Stimulated activated CD8-positive, alpha-beta memory T cell treated with anti-CD3 and anti-CD28 coated beads, Interleukin-15, amount 100 ng/mL, for 1 hour (primary cell): ENCODE results near the gene TMEM18.

Source experiments
- DNase-seq: peaks from one replicate; pipeline ENCODE4 v3.0.0-alpha.2; 2020; ENCODE audit warnings: low read depth

Gene TMEM18

DNA sequence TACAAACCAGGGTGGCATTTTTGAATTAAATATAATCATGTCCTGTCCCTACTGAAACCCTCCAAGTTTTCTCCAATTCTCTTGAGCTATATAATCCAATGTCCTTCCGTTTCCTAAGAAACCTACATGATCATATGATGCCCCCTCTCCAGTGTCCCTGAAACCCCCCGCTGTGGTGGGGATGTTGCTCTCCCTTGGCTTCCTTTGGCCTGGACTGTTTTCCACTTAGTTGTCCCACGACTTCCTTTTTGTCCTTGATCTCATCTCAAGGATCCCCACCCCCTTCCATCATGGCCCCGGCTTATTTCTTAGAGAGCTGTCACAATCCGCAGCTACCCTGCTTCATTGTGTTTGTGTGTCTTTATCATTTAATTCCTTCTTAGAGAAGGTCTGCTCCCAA is 43.8 kb downstream of the TMEM18 start:
- no peak for DNase-seq

DNA sequence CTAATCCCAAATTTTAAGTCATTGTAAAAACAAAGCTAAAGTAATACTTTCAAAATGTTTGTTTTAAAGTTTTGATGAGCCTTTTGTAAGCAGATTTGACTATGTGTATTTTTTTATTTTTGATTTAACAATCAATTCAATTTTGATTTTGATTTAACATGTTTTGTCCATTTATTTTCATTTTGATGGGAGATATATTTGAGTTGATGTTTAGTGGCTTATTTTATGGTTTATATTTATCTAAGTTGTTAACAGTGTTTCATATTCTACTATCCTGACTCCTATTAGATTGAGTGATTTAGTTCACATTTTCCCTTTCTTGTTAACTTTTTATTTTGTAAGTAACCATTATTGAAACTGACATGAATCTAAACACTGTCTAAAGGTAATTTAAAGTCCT is 44.7 kb downstream of the TMEM18 start:
- DNase-seq = no peak

DNA sequence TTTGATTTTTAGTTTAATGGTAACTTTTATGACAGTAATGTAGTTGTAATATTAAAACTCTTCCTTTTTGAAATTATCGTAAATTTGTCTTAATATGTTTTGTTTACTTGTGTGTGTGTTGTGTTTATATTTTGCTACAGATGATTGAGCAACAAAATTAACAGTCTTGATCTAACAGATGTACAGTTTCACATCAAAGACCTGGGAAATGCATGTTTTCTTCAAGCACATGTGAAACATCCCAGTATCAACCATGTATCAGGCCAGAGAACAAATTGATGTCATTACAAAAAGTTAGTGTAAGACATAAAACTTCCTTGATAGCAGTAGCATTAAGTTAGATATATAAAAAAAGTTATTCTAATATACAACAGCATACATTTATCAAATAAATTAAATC is 45.5 kb downstream of the TMEM18 start:
- DNase-seq = no peak

DNA sequence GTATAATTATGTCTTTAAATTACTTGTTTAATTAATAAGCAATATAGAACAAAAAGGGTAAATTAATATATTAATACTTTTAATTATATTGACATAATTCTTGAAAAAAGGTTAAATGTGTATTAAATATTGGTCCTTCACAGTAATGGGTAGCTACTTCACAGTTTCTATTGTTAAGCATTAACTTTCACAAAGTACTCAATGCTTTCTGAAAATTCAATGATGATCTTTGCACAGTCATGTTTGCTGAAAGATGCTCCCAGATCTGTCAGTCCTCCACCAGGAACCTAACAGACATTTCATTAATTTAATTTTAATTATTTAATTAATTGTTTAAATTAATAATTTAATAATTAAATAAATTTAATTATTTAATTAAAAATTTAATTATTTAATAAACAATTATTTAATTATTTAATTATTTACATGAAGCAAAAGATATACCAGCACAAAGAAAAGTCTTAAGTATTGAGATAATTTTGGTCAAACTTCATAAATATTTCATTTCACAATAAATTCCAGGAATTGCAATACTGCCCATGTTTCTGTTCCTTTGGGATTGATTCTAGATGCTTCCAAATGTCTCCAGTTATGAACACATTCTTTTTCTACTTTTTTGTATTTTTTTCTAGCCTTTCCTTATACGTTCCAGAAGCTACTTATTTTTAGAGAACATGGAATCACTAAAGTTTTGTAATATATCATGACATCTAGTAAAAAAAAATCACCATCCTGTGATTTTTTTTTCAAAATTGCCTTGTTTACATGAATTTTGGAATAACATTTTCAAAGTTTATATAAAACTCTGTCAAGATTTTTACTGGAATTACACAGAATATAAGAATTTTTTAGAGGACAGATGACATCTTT is 46.5 kb downstream of the TMEM18 start:
- DNase-seq = no peak

DNA sequence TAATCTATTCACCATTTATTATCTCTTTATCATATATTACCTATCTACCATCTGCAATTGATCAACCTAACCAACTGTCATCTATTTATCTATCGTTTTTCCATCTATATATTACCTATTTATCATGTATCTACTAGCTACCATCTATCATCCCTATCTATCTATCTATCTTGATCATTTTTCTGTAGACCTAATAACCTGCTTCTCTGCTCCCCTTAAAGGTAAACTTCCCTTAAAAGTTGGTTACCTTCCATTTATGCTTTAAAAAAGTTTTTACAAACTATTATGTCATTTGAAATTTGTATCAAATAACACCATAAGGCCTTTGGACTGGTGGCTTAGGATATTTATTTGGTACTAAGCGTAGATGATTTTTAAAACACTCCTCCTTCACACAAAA is 47.2 kb downstream of the TMEM18 start:
- no peak for DNase-seq

DNA sequence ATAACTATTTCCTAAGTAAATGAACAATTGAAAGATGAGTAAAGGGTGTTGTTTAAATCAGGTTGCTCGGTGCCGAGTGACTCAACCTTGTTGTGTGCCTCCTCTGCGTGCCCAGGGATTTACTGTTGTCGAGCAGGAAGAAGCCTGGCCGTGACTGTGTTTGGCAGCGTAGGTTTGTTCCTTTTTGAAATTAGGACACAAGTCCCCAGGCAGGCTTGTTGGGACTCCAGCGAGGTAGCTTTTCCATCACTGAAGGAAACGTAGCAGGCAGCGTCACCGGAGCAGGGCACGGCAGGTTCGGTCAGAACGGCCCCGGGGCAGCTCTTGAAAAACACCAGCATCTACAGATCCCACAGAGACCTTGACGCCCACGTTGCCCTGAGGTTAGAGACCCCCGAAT is 48.6 kb downstream of the TMEM18 start:
- no peak for DNase-seq

DNA sequence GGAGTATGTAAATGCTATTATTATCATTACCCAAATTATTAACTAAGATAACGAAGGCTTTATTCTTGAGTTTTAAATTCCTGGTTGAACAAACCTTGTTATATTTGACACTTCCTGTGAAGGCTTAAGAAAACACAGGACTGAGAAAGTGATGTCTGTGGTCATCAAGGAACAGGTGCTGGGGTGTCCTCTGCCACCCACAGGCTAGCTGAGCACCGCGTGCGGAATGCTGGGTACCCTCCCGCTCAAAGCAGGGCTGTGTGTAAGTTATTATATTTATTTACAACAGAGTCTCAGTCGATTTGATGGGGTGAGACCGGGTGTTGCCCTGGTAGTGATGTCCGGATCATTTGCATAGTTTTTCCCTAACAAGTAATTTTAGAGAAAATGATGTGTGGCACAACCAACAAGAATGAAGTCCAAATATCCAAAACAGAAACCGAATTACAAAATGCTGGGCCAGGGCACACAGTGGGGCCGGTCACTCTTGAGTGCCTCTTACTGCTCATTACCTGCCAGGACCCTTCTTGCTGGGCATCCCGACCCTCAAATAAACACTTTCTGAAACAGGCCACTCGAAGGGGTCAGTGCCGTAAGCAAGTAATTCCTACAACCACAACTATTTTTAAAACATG is 49.2 kb downstream of the TMEM18 start:
- no peak for DNase-seq

DNA sequence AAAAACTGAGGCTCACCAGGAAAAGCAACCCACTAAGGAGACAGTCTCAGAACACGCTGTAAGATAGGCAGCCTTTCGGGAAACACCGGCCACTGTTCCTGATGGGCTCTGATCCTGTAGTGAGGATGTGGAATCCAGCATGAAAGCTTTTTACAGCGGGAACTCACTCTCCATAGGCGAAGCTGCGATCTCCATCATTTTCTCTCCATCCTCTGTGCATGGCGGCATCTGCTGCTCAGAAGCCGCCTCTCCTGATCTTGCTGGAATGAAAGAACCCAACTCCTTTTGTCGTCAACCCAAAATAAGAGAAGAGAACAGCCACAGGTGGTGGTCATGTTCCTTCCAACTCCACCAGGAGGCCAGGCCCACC is 49.9 kb downstream of the TMEM18 start:
- DNase-seq = no peak

DNA sequence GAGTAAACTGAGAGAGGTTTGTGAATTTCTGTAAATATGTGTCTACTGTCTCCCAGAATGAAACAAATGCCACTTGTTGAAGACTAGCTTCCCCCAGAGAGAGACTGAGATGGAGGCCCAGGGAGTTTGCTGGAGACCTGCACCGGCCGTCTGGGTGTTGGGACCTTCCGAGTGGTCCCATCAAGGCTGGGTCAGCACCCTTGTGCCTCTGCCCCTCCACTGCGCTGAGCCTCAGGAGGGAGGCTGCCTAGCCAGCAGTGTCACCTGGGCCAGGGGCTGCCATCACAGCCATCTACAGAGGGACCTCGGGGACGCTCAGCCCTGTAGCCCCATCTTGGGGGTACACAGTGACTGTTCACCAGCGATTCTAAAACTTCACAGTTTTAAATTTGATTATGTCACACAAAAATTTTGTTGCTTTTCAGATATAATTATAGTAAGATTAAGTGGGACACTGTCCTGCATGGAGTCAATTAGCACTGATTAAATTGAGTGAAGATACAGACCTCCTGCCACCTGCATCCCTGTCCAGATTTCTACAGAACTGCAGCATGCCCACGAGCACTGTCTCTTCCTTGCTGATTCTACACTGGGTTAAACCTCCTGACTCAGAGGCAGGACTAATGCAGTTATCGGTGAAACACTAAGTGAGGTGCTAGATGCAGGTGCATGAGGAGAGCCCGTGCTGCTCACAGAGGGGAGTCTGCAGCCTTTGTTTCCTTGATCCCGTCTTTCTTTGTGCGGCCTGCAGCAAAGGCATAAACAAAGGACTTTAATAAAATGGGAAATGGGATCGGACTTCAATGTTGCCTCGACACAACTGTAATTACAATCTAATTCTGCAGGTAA is 50.5 kb downstream of the TMEM18 start:
- DNase-seq = no peak

DNA sequence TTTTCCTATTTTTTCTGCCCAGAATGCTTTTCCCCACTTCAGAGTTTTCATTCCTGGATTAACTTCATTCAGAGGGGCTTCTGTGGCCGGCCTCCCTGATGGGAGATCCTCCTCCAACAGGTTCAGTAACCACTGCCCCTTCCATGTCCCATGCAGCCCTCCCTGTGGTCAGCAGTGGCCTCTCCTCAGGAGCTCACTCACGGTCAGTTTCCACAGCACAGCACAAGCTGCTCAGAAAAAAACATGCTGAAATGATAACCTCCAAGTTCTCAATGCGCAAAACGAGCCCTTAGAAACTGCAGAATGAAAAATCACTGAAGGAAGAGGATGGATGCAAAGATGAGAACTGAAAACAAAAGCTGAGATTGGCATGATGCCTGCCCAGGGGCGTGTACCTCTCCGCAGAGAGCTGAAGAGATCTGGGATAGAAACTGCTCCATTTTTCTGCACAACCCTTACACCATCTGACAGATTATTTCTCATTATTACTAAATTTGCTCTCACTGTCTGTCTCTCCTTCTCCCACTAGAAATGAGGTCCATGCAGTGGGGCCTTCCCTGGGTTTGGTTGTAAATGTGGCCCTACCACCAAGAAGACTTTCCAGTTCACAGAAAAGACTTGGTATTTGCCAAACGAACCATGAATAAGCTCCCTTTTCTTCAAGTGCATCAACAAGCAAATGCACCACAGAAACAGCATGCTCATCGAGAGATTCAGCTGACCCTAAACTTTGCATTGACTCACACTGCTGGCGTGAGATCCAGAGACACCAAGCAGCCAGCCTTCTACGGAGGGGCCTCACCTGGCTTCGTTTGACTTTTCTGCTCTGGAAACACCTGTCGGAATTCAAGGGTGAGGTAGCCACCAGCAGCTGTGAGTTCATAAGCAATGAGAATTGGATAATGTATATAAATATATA is 51.5 kb downstream of the TMEM18 start:
- DNase-seq = no peak

DNA sequence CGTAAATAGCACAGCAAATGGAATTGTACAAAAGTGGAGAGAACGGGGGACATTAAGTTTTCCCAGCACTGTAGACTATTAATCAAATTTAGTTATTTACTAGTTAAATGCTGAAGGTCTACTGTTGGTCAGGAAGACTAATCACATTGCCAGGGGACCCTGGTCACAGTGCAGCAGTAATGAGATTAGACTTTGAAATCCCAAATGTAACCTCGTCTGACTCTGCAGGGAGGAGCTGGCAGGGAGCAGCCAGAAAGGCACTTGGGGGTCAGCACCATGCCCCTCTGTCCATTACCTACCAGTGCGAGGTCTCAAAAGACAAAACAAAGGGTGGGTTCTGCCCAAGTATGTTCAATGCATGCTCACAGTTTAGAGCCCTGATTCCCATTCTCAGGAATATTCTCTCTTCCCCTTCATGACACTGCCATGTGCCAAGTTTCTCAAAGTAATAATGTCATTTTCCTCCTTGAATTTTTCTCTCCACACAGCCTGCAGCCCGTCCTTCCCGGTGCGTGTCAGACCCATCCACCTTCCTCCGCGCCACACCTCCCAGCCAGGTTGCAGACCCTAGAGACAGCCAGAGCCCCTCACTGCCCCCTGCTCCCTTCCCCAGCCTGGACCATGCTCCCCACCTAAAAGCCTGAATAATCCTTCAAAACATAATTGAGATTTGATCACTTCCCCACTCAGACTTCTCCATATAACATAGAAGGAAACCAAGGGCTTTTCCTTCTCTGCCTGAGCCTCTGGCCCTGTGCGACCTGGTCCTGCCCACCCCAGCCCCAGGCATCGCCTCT is 52.5 kb downstream of the TMEM18 start:
- no peak for DNase-seq

DNA sequence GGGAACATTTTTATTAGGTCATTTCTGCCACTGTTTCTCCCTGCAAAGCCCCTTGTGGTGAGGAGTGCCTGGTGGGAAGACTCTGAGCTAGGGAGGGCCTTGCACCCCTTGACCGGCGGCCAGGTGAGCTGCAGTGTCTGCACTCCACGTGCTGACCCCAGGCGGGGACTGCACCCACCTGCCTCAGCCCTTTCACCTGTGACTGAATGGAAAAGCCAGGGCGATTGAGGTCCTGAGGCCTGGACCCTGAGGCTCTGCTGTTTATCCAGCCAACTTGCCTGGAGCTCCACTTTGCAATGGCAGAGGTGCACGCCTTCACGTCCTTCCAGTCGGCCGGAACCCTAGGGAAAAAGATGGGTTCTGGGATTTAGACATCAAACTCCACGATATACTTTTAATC is 53.1 kb downstream of the TMEM18 start:
- no peak for DNase-seq

DNA sequence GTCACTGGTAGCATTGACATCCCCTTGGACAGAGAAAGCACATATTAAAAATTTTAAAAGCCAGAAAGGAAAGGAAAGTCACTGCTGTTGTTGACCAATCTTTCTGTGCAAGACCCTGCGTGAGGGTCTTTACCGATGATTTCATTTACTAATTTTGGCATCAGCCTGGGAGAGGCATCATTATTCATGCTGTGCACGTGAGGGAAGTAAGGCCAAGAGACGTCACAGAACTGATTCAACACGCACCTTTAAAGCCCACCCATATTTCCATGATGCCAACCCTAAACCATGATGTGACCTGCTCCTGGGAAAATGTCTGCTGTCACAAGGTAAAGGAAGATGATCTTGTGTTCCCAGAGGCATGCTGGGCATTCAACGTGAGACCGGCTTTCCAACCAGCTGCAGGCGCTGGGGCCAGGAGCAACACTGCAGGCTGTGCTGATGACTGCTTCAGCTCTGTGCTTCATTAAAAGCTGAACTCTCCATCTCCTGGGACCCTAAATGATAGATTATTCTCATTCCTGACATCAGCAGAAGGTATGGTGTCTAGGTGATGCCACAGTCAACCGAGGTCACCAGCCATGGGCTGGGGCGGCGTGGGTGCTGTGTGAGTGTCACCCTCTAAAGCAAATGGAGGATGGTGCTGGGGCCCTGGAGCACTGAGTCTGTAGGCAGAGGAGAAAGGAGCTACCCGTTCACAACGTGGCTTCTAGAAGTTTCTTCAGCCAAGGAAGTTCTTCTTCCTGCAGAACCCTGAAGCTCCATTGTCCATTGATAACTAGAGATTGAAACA is 53.9 kb downstream of the TMEM18 start:
- no peak for DNase-seq

DNA sequence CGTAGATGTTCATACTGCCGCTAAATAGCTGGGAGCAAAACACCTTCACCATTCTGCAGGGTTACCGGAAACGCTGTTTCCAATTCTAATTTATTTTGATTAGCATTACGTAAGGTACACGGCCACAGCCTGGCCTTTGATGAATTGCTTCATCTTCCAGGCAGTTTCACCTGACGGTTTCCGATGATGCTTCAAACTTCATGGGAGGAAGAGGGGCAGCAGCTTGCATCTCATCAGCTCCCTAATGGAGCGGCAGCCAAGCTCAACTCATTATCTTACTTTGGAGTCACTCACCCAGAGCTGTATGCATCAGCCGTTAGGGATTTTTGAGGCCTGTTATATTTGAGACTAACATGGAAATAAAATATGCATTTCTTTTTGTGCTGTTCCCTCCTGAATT is 54.8 kb downstream of the TMEM18 start:
- DNase-seq = no peak

DNA sequence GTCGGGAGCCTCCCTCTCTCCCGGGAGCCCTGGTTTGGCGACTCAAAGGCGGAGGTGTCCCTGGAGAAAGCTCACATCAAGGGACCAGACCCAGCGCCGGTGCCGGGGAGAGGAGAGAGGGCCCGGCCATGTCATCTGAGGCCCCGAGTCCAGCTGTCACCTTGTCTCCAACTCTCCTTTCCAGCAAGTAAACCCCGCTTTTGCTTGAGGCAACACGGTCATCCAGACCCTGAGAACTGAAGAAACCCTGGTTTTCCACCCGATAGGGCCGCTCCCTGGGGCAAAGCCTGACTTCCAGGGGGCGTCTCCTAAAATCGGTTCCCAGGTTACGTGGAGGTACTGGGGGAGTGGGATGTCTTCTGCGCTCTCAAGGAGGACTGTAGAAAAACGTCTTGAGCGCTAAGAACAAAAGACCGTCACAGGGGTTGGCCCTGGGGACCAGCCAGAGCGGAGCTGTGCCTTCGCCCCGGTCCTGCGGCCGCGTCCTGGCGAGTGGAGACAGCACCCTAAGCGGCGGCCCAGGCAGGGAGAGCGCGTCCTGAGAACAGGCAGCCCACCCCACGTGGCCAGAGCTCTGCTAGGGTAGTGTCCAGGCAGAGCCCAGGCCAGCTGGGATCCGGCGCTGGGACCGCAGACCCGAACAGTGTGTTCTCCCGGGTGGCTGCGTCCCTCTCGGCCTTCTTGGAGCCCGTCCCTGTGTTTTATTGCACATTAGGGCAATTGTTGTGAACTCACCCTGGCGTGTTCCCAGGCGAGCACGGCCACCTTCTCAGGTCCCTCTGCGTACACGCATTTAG is 55.7 kb downstream of the TMEM18 start:
- DNase-seq = no peak

DNA sequence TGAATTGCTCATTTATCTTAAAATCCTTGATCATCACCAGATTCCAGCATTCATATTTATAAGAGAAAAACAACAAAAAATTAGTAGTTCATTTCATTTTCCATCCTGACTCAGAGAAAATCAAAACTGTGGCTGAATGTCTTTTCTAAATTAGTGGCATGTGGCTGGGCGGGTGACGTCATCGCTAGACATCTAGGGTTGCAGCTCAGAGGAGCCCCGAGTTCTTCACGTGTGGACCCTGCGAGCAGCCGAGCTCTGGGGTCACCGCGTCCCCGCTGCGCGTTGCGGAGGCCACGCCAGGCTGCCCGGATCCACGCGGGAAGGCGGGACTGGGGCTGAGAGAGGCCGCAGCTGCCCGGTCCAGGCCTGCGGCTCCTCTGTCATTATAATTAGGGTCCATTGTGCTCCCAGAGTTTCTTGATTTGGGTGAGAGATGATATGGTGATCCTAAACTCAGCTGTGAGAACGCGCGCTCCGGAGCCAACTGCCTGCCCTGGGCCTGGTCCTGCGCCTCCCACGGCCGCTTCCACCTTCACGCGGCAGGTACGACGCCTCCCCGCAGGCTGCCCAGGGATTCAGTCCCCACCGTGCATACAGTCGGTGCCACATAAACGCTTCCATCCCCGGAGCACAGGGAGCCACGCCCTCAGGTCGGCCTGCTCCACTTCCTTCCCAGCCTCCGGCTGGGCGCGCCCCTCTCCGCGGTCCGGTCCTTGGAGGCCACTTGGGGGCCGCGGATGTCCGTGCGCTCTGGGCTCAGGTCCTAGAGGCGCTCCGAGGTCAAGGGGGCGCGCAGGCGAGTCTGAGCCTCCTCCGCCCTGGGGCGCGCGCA is 56.5 kb downstream of the TMEM18 start:
- no peak for DNase-seq

DNA sequence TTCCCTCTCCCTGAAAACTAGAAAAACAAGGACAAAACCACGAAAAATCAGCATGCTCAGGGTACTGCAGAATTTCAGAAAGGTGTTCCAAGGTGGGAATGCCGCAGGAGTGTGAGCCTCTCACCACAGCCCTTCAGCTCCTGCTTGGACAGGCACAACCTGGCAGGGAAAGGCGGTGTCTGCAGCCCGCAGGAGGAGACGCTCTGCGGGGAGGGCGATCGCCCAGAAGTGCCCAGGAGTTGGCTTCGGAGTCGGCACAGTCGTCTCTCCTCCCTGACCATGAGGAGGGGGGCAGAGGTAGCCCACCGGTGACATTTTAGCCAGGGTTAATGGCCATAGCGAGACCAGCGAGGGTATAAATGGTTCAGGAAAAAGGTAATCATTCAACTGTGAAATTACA is 57.2 kb downstream of the TMEM18 start:
- no peak for DNase-seq

DNA sequence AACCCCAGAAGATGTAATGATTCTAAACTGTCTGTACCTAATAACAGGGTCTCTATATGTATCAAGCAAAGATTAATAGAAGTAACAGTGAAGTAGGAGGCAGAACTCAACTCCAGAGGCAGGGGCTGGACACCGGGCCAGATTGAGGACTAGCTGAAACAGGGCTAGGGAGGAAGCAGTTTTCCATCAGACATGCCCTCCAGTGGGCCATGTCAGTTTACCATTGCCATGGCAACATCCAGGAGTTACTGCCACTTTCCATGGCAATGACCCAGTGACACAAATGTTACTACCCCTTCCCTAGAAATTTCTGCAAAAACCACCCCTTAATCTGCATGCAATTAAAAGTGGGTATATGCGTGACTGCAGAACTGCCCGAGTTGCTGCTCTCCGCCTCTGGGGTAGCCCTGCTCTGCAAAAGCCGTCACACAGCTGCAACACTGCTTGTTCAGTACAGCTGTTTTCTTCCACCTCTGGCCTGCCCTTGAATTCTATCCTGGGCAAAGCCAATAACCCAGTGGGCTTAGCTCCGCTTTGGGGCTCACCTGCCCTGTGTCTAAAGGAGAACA is 58.7 kb downstream of the TMEM18 start:
- DNase-seq = no peak
